AG09309 (cell line): ENCODE measurements around the gene ABHD3.

Experiments used
- DNase-seq: peaks from one replicate; pipeline ENCODE4 v3.0.0-alpha.2; 2010; ENCODE audit warnings: low read depth
- H3K4me3 ChIP-seq: 2 replicates; pipeline ENCODE4 v1.5.1; 2011; ENCODE audit warnings: mild to moderate bottlenecking, low read depth, low read length, moderate library complexity; ENCODE audit not compliant: control insufficient read depth
- CTCF ChIP-seq: IDR thresholded peaks from 2 replicates; pipeline ENCODE4 v1.5.1; 2011; ENCODE audit warnings: mild to moderate bottlenecking, low read depth, low read length, inconsistent platforms; ENCODE audit not compliant: insufficient read depth, control insufficient read depth; ENCODE audit errors: missing control alignments

Gene ABHD3

GRCh38 chr18:21672521-21673267, 31.9 kb downstream of the ABHD3 start:
- no peak for DNase-seq
- no peak overlapping the region for H3K4me3 ChIP-seq
- no peak for TF ChIP-seq CTCF

- no peak for DNase-seq
- no peak for TF ChIP-seq CTCF
- H3K4me3 ChIP-seq = no peak overlapping the region
These were observed 34.8 kb downstream of the ABHD3 start for GRCh38 chr18:21669736-21670285.

GRCh38 chr18:21664069-21664468, 40.5 kb downstream of the ABHD3 start:
- no peak overlapping the region for H3K4me3 ChIP-seq
- no peak for TF ChIP-seq CTCF
- no peak for DNase-seq

GRCh38 chr18:21663578-21663977, 41.0 kb downstream of the ABHD3 start:
- TF ChIP-seq CTCF = no peak
- no peak for DNase-seq
- no peak overlapping the region for H3K4me3 ChIP-seq

GRCh38 chr18:21662581-21662980, 42.0 kb downstream of the ABHD3 start:
- no peak overlapping the region for H3K4me3 ChIP-seq
- DNase-seq = no peak
- TF ChIP-seq CTCF = no peak

- no peak for DNase-seq
- TF ChIP-seq CTCF = no peak
These were observed 44.5 kb downstream of the ABHD3 start for GRCh38 chr18:21660078-21660477.

More at GRCh38 chr18:21660078-21660477, 44.5 kb downstream of the ABHD3 start:
- H3K4me3 ChIP-seq = no peak overlapping the region
